NCI-H2107 treated with DMSO at 0.1 percent for 48 hours (cell line): ENCODE results near the gene NFIA.
A peak's percentile ranks its signal among the peaks of the same experiment; 100 is the strongest.

Experiments
- DNase-seq: peaks from one replicate; lab custom pipeline; 2025; ENCODE audit not compliant: unreplicated experiment; lab: John Stamatoyannopoulos, UW

NFIA gene

GRCh38 chr1:61208831-61209230 is 126.5 kb downstream of the NFIA start:
- DNase-seq = no peak

GRCh38 chr1:61210435-61211154 is 128.2 kb downstream of the NFIA start:
- no peak for DNase-seq

DNA sequence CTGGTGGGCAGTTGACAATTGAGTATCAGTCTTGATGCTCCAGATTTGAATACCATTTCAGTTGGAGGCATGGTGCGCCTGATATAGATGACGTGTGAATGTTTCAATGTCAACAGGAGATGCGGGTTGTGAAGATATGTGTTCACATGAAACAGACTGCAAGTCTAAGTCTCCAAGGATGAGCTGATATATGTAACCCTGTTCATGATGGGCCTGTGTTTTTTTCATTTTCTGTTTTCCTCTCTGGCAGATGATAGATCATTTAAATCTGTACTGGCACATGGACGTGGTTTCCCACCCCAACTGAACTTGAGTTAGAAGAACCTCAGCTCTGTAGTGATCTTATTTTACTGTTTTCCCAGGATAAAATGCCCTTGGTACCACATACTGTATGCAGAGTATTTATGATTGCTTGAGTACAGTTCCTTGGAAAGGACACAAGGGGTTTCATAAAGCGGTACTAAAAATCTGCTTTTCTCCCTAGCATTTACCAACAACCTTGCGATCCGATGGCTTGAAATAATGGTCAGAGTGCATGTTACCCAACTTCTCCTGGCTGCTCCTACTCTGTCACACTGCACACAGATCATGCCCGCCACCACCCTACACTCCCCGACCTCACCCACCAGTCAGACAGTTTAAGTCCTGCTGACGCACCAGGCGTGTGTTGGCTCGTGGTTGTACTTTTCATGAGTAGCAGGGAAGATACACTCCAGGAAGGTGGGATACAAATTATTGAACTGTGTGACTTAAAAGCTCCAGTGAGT is 131.1 kb downstream of the NFIA start:
- no peak for DNase-seq

- DNase-seq = no peak
Observed at GRCh38 chr1:61215119-61215518, 132.8 kb downstream of the NFIA start.

DNA sequence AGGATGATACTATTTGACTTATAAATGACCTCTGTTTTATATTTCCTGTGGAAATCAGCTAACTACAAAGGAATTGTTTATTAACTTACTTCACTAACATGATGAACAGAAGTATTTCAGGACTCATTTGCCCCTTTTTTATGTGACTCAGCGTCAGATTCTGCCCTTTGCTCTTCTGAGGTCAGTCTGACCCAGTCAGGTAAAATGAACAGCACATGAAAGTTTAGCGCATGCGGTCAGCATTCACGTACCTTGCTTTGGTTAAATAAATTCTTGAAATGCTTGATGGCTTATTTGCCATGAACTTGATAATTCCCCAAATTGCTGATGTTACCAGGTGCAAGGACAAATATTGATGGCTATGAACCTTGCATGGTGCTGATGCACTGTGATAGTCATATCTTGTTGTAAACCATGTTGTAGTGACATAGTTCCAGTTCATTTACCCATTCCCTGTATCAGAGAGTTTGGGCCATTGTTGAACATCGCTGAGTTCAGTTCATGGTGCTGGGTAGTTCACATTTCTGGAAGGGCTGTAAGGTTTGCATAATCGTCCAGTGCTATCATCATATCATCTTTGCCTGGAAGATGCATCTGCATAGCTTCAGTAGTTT is 133.4 kb downstream of the NFIA start:
- DNase-seq = no peak

GRCh38 chr1:61220536-61220935 is 138.2 kb downstream of the NFIA start:
- no peak for DNase-seq

DNA sequence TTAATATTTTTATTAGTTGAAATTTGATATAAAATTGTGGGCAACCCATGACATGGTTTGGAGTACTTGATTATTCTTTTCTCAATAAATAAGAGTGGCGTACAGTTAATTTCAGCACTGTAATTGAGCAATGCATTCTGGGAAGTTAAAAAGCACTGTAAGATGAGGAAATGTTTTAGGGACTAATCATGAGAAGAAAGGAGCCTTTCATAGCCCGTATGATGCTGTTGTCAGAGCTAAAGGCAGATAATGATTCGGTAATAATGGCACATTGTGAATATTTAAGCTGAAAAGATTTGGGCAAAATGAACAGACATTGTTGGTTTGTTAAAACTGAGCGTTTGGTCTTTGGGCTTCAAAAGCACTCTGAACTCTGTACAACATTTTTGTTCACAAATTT is 139.3 kb downstream of the NFIA start:
- no peak for DNase-seq

GRCh38 chr1:61222240-61222639 is 139.9 kb downstream of the NFIA start:
- DNase-seq = no peak

- no peak for DNase-seq
Observed at GRCh38 chr1:61223140-61223539, 140.8 kb downstream of the NFIA start.

DNA sequence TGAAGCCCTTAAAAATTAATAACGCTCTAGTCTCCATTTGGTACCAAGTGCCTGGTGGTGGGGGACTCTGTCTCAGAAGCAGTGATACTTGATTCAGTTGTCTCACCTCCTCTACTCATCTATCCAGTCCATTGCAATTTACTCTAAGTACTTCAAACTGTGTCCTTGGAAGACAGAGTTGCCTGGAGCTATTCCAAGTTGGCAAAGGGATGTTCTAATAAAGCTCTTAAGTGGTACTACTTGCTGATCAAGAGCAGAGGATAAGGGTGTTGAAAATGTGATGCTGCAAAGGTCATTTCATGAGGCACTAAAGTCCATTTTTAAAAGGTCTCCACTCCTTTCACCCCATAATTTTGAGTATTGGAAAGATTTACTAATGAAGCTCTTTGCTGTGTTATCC is 142.2 kb downstream of the NFIA start:
- no peak for DNase-seq

GRCh38 chr1:61225478-61225877 is 143.1 kb downstream of the NFIA start:
- no peak for DNase-seq

DNA sequence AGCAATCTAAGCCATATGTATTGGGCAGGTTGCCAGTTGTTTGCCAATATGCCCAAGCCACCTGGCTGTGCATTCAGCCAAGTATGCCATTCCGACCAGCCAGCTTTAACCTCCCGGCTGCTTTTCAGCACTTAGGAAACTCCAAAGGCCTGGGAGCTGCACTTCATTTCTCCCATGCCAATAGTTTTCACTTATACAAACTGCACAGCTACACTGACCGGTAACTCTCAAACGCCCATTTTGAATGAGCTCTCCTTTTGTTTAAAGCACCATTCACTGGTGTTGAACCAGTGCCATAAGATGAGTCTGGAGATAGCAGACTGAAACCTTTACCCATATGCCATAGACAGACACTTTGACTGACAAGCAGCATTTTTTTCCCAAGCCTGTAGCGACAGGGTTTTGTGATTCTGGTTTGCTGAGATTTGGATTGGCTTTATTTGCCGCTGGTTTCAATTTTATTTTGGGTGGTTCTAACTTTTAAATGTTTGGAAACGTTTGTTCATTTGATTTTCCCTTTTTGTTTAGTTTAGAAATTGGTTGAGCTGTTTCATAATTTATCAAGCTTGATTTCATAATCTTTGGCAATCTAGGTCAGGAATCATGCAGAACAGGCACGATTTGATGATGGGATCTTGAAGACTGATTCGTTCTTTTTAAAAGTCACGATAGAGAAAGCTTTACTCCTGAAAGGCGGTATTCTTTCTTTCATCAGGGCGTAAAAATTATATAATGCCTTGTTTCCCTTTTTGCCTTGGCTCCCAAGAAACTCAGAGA is 144.6 kb downstream of the NFIA start:
- peak; percentile 66 for DNase-seq

DNA sequence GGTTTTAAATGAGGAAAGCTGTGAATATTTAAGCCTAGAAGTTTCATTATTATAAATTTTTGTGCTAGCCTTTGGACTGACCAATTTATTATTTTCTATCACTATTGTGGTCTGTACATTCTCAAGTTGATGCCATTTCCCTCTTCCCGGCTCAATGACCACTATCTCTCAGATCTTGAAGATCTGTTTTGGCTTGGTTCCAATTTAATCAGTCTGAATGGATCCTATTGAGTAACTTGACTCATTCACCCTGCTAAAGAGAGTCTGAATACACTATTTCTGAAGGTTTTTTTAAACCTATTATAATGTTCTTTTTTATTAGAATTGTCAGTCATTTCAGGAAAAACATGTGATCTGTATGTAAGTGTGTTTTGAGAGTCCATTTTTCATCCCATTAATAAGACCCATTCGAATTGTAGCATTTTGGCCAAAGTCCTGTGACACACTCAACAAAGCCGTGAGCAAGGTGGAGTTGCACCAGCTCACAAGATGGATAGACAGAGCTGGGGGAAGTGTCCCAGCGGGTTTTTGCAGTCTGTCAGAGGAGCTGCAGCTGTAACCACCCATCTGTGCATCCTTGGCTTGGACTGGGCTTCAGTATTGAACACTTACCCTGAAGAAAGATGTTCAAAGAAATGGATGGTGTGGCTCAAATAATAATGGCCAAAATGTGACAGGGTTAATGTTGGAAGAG is 145.6 kb downstream of the NFIA start:
- no peak for DNase-seq

GRCh38 chr1:61230523-61230922 is 148.2 kb downstream of the NFIA start:
- no peak for DNase-seq

GRCh38 chr1:61231795-61232194 is 149.4 kb downstream of the NFIA start:
- DNase-seq = no peak

DNA sequence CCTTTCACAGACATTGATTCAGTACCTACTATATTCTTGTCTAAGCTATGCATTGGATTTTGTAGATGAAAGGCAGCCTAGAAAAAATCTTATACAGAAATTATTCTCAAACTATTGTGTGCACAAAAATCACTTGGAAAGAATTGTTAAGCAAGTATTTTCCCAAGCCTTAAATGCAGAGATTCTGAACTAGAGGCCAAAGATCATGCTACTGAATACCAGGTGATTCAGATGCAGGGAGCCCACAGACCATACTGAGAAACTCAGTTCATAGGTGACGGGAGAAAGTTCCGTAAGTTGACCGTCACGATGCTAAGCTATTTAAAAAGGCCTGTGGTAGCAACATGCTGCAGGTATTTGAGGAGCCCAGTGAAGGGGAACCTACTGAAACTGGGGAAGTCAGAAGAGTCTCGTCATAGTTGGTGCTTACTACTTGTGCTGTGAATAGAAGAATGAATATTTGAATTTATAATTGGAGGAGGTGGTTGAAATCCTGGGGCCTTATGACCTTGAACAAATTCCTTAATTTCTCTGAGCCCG is 150.8 kb downstream of the NFIA start:
- DNase-seq = no peak

GRCh38 chr1:61234587-61234919 is 152.2 kb downstream of the NFIA start:
- no peak for DNase-seq

- no peak for DNase-seq
Observed at GRCh38 chr1:61237147-61237546, 154.8 kb downstream of the NFIA start.

GRCh38 chr1:61237659-61238358 is 155.4 kb downstream of the NFIA start:
- DNase-seq = no peak

- no peak for DNase-seq
Observed at GRCh38 chr1:61238359-61238665, 156.0 kb downstream of the NFIA start.
